GM21381 (cell line): ENCODE data around the gene ARMC2.
A peak's percentile ranks its signal among the peaks of the same experiment; 100 is the strongest.
"Not testable (repeated sequence)": the region's sequence is repeated elsewhere in the genome, so short reads cannot be mapped to it uniquely, and the experiment has no call there.

Experiments used
- ATAC-seq: cut with Tn5 transposase; IDR thresholded peaks from one replicate; pipeline ENCODE4 v1.9.1; 2021; ENCODE audit warnings: mild to moderate bottlenecking, moderate library complexity; ENCODE audit not compliant: unreplicated experiment

The ARMC2 gene

GRCh38 chr6:108831104-108831503 is 17.1 kb upstream of the ARMC2 start:
- no peak for ATAC-seq

- no peak for ATAC-seq
Measured at GRCh38 chr6:108832738-108833137, 15.5 kb upstream of the ARMC2 start.

GRCh38 chr6:108835218-108835850 is 12.9 kb upstream of the ARMC2 start:
- ATAC-seq = peak; percentile 84

- no peak for ATAC-seq
Measured at GRCh38 chr6:108836061-108836460, 12.2 kb upstream of the ARMC2 start.

- no peak for ATAC-seq
Measured at GRCh38 chr6:108837236-108837971, 10.8 kb upstream of the ARMC2 start.

- ATAC-seq = no peak
Measured at GRCh38 chr6:108838101-108838717, 10.0 kb upstream of the ARMC2 start.

- no peak for ATAC-seq
Measured at GRCh38 chr6:108839083-108839642, 9.1 kb upstream of the ARMC2 start.

- ATAC-seq = no peak
Measured at GRCh38 chr6:108840919-108841318, 7.3 kb upstream of the ARMC2 start.

GRCh38 chr6:108841377-108841855 is 6.8 kb upstream of the ARMC2 start:
- ATAC-seq = no peak

GRCh38 chr6:108844135-108844534 is 4.1 kb upstream of the ARMC2 start:
- ATAC-seq = no peak

GRCh38 chr6:108845145-108845544 is 3.1 kb upstream of the ARMC2 start:
- no peak for ATAC-seq

GRCh38 chr6:108846101-108846500 is 2.1 kb upstream of the ARMC2 start:
- no peak for ATAC-seq

GRCh38 chr6:108846628-108847027 is 1.6 kb upstream of the ARMC2 start:
- no peak for ATAC-seq

- no peak for ATAC-seq
Measured at GRCh38 chr6:108847738-108848115, 495 bp upstream of the ARMC2 start.

GRCh38 chr6:108850669-108851465 is 2.6 kb downstream of the ARMC2 start:
- ATAC-seq = no peak

- no peak for ATAC-seq
Measured at GRCh38 chr6:108851756-108852155, 3.5 kb downstream of the ARMC2 start.

- ATAC-seq = no peak
Measured at GRCh38 chr6:108853077-108853476, 4.9 kb downstream of the ARMC2 start.

GRCh38 chr6:108862479-108863191 is 14.4 kb downstream of the ARMC2 start:
- no peak for ATAC-seq

GRCh38 chr6:108865751-108866286 is 17.6 kb downstream of the ARMC2 start:
- not testable (repeated sequence) for ATAC-seq

- no peak for ATAC-seq
Measured at GRCh38 chr6:108866798-108867197, 18.6 kb downstream of the ARMC2 start.
